Measurements from ENCODE around the gene SERPINB13.
"Not testable (repeated sequence)": the region's sequence is repeated elsewhere in the genome, so short reads cannot be mapped to it uniquely, and the experiment has no call there.

SERPINB13 gene

DNA sequence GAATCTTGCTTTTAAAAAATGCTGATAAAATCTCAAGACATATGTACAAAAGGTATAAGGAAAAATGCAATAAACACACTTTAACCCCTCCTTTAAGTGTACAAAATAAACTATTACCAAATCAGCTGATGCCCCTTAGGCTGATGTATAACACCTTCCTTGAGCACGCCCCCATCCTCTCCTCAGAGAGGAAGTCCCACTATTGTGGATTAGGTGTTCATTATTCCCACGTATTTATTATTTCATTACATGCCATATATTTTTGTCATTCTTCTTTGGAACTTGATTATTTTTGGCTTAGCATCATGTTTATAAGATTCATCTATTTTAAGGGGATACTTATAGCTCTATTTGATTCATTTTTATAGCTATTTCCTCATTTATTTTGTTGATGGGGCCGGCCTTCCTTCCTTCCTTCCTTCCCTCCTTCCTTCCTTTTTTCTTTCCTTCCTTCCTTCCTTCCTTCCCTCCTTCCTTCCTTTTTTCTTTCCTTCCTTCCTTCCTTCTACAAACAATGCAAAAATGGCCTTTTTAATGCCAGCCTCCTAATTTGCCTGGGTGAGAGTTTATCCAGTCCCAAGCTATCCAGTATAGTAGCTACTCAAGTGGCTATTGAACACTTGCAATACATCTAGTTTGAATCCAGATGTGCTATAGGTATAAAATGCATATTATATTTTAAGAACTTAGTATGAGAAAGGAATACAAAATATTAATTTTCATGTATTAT is 4.0 kb downstream of the SERPINB13 start:
- DNase-seq: no peak

DNA sequence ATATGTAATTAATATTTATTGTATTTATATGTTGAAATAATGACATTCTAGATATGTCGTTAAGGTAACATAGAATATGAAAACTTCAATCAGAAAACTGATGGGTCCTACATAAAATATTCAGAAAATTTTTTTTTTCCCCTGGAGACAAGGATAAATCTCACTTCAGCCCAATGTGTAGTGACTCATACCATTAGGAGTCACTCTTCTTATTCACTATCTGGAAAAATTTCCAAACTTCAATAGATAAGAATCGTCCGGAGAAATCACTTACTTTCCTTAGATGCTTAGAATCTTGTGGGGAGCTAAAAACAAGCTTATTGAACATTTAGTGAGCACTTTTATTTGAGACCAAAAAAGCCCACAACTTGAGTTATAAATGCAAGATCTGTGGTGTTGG is 4.6 kb downstream of the SERPINB13 start:
- DNase-seq: no peak

DNA sequence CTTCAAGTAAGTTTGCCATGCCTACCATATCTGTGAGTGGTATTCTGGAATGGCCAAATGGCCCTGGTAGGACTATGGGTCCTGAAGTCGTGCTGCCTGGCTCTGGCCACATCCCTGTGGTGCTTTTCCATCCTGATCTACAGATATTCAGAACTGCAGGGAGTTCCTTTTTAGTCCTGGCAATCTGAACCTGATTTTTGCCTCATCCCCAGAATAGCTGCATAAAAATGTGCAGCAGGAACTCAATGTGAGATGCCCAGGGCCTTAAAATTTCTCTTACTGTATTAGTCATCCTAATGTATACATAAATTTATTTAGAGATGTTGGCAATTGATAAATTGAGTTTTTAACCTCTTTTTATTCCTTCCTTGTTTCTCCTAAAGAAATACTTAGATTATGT is 5.3 kb downstream of the SERPINB13 start:
- DNase-seq: no peak

DNA sequence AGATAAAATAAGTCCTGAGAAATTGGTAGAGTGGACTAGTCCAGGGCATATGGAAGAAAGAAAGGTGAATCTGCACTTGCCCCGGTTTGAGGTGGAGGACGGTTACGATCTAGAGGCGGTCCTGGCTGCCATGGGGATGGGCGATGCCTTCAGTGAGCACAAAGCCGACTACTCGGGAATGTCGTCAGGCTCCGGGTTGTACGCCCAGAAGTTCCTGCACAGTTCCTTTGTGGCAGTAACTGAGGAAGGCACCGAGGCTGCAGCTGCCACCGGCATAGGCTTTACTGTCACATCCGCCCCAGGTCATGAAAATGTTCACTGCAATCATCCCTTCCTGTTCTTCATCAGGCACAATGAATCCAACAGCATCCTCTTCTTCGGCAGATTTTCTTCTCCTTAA is 9.8 kb downstream of the SERPINB13 start:
- DNase-seq: no peak

DNA sequence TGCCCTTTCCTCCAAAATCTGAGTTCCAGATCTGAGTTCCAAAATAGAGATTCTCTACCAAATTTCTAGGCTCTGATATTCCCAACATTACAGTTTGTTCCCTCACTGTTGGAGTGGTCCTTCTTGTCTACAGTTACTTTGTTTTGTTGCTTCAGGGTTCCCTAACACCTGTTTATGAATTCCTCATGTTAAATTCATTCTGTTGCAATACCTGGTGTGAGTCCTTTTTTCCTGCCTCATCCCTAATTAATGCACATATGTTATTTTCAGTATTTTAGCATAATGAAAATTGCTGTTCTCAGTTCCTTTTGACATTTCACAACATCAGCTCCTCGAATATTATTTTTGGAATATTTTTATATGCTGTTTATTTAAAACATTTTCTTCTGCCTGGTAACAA is 16.2 kb downstream of the SERPINB13 start:
- no peak for DNase-seq

DNA sequence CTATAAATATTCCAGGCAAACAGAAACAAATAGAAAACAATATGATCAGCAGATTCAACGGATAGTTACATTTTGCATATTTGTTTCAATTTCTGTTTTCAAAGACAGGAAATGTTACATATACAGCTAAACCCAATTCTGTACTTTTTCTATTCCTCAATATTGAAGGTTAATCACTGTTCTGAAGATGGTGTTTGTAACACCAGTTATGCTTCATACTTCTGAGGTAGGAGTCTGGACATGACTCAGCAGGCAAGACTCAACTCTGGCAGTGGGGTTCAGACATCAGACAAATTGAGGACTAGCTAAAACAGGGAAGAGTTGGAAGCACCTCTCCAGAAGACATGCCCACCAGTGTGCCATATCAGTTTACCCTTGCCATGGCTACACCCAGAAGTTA is 16.6 kb downstream of the SERPINB13 start:
- DNase-seq: no peak

DNA sequence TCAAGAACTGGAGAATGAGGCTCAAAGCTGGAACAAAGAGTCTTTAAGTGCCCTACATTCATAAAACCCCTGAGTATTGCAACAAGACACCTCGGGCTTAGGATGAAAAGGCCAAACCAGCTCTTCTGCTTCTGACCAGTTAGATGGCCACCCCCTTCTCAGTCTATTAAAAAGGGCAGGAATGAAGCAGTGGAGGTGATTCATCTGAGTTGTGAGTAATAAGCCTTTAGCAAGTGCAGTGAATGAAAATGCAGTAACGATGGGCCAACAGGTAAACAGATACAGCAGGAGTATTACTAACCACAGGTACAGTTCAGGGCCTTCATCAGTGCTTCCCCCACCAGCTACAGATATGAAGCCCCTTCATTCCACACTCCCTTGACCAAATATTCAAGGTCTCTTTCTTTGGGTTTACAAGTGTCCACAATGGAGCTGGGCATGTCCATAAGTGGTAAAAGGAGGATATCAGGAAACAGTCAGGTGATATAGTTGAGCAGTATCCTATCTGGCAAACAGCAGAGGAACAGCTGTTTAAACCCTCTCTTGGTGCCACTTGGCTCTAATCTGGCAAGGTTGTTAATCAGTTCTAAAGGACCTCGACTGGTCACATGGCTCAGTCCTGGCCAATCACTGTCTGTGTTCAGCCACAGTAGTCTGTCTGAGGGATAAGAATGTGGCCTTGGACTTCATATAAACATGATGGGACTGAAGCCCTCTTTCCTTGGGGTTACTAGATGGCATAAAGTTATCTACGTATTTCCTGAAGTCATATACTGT is 17.8 kb downstream of the SERPINB13 start:
- no peak for DNase-seq

DNA sequence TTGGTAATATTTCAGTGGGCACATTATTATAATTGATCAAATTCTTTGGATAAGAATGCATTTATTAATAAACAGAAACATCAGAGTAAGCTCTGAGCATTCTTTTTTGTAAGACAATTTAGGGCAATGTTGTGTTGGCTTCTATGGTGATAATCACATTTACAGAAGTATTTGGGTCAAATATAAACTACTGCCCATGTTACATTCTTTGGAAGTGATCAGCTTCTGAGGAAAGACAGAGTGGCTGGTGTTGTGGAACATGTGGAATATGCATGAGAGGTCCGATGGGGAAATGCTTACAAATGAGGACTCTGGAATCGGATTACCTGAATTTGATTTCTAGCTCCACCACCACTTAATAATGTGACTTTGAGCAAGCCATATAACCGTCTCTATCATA is 19.4 kb downstream of the SERPINB13 start:
- DNase-seq: no peak

DNA sequence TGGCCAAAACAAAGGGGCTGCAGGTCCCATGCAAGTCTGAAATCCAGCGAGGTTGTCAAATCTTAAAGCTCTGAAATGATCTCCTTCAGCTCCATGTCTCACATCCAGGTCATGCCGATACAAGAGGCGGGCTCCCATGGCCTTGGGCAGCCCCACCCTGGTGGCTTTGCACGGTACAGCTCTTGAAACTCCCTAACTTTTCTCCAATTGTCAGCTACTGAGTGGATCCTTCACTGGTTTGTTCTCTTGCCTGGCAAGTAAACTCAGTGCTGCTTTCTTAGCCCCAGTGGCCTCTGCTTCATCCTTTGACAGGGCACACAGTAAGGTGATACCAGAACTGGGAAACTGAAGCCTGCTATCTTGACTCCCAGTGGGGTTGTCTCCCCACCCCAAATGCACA is 26.3 kb downstream of the SERPINB13 start:
- DNase-seq: no peak

DNA sequence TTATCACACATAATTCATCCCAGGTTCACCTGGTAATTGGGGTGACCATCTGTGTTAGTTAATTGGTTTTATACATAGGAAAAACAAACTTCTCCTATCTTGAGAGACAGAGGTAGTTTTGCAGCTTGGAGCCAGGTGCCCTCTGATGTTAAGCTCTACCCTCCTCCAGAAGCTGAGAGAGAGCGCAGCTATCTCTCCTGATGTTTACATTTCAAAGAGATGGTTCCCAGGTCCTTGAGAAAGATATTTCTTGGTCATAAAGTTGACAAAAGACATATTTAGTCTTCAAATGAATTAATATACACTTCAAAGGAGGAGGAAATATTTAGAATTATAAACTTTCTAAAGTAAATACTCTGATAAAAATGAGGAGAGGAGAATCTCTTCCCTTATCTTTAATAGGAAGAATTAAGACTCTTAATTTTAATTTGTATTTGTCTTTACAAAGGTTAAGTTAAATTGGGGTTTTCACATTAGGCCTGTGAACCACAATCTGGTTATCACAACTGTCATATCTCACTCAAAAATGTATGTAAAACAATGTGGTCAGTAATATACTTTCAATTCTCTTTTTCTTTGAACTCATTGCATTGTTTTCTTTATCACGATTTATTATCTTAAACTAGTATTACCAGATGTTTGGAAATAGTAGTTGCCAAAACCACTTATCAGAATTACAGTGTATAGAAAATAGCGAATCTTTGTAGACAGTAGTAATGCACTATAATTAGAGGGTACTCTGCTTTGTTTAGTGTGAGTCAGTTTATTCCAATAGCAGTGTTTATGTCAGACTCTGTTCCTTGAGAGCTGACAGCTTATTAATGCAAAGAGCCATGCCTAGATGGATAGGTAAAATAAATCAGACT is 30.1 kb downstream of the SERPINB13 start:
- no peak for DNase-seq

DNA sequence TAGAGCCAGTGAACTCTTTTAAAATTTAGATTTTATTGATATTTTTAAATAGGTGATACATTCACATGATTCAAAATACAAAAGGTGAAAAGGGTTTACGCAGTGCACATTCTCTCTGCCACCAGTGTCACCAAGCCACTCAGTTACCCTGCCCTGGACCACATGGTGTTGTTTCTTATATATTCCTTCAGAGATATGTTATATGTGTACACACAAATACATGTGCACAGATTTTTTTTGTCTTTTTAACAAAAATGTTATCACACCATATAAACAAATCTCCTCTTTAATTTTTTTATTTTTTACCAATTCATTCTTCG is 30.7 kb downstream of the SERPINB13 start:
- no peak for DNase-seq

DNA sequence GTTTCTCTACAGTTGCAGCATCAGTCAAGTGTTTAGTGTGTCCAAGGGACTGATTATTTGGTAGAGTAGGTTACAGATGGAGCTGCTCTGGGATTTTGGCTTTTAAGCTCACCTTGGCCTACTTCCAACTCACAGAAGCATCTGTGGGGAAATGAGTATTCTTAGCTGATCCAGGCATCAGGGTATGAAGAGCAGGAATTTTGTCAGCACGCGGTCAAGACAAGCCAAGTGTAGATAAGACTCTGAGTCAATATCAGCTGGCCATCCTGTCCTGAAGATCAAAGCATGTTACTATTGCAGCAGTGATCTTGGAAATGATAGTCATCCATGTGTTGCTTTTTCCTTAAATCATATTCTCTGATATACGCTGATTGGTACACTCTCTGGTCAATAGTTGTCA is 32.5 kb downstream of the SERPINB13 start:
- no peak for DNase-seq

DNA sequence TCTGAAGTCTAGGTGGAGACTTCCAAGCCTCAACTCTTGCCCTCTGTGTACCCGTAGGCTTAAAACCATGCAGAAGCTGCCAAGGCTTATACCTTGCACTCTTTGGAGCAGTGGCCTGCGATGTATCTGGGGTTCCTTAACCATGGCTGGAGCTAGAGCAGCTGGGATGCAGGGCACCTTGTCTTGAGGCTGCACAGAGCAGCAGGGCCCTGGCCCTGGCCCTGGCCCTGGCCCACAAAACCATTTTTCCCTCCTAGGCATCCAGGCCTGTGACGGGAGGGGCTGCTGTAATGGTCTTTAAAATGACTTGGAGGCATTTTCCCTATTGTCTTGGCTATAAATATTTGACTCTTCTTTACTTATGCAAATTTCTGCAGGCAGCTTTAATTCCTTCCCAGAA is 37.7 kb downstream of the SERPINB13 start:
- no peak for DNase-seq

DNA sequence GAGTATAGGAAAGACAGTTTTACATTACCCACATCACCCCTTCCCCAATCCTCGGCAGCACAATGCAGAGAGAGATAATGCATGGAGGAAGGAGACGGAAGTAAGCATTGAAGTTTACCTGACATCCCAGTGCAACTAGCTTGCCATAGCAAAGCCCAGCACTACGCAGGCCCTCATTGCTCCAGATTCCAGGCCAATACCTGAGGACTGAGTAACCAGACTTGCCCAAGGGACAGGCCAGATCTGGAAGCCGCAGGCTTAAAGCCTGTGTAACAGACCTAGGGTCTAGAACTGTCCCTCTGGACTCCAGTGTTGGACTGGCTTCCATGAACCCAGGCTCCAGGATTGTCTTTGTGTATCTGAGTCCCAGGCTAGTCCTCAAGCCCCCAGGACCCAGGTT is 39.3 kb downstream of the SERPINB13 start:
- DNase-seq: no peak

DNA sequence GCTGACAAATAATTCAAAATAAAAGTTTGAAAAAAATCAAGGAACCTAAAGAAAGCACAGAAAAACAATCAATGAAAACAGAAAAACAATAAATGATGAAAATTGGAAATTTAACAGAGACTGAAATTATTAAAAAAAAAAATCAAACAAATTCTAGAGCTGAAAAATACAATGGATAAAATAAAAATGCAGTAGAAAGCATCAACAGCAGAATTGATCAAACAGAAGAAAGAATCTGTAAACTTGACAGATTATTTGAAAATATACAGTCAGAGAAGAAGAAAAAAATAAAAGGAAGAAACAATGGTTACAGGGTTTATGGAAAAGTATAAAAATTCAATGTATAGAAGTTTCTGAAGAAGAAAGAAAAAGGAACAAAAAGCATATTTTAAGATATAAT is 40.7 kb downstream of the SERPINB13 start:
- DNase-seq: no peak

DNA sequence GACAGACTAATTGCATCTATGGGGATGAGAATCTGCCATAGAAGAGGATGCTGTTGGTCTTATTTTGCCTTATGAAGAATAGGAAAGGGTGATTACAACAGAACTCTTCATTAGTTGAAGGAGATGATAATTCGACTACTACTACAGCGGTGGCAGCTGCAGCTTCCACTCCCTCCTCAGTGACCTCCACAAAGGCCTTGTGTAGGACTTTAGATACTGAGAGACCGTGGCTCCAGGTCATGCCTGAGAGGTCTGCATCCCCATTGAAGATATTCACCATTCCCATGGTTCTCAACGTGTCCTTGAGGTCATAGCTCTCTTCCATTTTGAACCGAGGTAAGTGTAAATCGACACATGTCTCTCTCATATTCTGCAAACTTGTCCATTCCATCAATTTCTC is 50.6 kb downstream of the SERPINB13 start:
- DNase-seq: no peak

DNA sequence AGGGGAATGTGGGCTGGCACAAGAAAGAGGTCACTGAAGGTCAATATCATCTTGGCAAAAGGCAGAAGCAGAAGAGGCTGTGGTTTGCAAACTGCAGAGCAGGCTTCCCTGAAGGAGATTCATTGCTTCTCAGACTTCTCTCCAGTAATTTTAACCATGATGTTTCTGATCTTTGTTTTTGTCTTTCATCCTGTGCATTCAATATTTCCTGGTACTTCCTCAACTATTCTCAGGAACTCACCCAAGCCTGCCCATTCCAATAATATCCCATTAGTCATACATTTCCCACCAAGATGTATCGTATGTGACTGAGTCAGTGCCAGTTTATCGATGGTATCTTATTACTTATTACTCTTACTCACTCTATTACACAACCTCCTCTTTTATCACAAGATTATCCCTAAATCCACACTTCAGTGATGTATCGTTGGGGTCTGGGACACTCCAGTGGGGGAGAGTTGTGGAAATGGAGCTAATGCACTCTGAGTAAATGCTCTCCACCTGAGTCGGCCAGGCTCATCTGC is 54.1 kb downstream of the SERPINB13 start:
- not testable (repeated sequence) for DNase-seq

DNA sequence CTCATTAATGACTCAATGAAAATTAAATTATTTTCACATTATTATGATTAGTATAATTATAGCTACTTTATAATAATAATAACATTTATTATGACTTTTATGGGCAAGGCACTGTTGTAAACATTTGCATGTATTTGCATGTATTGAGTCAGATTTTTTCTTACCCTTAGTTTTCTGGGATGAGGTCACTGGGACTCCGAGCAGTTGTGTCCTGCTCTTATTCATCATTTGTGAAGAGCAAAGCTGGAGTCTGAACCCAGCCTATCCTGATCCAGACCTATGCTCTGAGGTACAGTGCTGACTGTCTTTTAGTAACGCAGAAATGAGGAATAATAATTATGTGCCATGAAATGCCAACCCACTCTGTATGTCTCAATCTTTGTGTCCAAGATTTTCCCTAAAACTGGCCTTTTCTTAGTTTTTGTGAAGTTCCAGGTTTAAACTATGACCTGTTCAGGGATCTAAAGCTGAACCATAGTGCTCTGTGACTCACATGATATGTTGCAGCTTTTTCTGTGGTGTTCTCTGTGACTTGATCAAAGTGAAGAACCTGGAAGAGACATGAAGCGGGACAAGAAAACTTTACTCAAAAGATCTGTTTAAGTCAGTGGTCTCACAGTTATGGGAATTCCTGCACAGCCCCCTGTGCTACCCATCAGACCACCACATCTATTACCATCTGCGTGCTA is 55.7 kb downstream of the SERPINB13 start:
- DNase-seq: not testable (repeated sequence)

DNA sequence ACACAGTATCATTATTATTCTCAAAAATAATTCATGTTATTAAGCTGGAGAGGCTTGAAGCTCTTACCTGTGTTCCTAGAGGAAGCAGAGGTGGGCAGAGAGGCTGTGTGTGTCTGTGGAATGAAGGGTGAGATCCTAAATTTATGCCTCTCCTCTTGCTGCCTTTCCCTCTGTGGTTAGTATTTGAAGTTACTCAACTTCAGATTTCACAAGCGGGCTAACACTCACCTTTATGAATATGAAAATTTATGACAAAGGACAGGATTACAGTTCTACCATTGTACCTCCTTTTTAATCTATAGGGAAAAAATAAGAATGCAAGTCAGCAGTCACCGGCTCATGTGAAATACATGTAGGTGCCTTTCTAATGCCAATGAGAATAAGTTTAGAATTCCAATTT is 57.0 kb downstream of the SERPINB13 start, which contains the start of gene SERPINB4:
TSS of gene SERPINB4 (minus strand) at position 115 of the 400 bp plus-strand sequence. CDS start 679 bp downstream, outside the sequence.
- not testable (repeated sequence) for DNase-seq

DNA sequence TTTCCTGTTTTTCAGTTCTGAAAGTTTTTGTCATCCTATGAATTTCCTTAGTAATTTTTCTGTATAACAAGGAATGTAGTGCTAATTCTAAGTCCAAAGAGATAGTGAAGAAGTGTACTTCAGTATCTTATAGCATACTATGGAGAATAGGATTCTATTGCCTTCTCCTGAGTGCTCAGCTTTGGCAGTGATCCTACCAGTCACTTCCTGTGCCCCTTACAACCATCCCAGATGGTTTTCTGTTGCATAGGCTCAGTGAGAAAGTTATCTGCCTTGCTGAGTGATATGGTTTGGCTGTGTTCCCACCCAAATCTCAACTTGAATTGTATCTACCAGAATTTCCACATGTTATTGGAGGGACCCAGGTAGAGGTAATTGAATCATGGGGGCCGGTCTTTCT is 57.6 kb downstream of the SERPINB13 start:
- DNase-seq: not testable (repeated sequence)

DNA sequence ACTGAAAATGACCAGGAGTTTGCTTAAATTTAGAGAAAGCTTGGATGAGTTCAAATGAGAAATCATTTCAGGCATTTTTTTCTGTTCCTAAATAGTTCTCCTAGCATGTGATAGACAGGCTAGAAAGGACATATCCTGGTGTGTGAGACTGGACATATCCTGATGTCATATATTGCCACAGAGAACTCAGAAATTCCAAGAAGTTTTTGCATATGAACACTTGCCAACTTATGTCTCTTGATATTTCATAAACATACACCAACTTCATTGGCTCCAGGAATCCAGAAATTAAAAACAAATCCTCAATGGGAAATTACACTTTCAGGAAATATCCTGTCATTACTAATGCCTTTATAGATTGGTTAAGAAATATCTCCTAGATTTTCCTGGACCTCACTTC is 59.8 kb downstream of the SERPINB13 start:
- no peak for DNase-seq

DNA sequence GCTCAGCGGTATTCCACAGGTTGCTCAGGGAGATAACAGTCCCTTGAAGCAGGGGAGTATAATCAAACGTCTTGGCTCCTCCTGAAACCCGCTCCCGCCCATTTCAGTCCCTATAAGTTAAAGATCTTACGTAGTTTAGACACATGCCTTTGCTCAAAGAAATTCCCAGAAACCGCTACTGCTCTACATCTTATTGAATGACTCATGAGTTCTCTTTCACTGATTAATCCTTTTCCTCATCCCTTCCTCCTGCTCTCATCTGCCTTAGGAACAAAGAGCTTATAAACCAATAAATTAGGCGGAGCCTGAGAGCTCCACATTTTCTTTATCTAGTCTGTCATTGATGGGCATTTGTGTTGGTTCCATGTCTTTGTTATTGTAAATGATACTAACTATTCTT is 61.1 kb downstream of the SERPINB13 start:
- no peak for DNase-seq

Measured in CD4-positive, alpha-beta T cell treated with Interferon alpha-2 for 1 hour (primary cell).